IMR-90 (cell line): ENCODE measurements around the gene KCNH2. TPM values are rescaled to one million over a fixed set of nuclear protein-coding genes. Genes with fewer than 3 reads are reported as not detected.

Experiments used
- ATAC-seq: fragments of 200-7000 bp; cut with Tn5 transposase; 2 replicates; pipeline ENCODE4 v1.9.1; 2020; ENCODE audit warnings: low read depth, mild to moderate bottlenecking, moderate library complexity
- BruUV-seq: library from RNA; stranded (reverse); fragments of 400-500 nt; replicated peaks from 2 replicates; lab custom pipeline; 2021; lab: Mats Ljungman, UMichigan
- CTCF ChIA-PET: fragments of 300-600 bp; formaldehyde crosslinking; extraction: SDS; loops from one replicate; lab custom pipeline; 2021; ENCODE audit warnings: antibody characterized with exemption; lab: Yijun Ruan, JAX
- POLR2A ChIA-PET: fragments of 300-600 bp; sonication (Branson Sonifier 250); formaldehyde crosslinking; loops from one replicate; lab custom pipeline; 2022; ENCODE audit warnings: antibody characterized with exemption; ENCODE audit not compliant: unreplicated experiment; lab: Charles Lee
- DNase-seq: peaks from one replicate; pipeline ENCODE4 v3.0.0; 2013
- H2AFZ ChIP-seq: replicated peaks from 2 replicates; pipeline ENCODE3; 2013; ENCODE audit warnings: low read length, mild to moderate bottlenecking; ENCODE audit not compliant: poor library complexity
- H2AK5ac ChIP-seq: 2 replicates; pipeline ENCODE4 v1.6.1; 2013; ENCODE audit warnings: low read depth, low read length, inconsistent platforms
- H2AK9ac ChIP-seq: replicated peaks from 2 replicates; pipeline ENCODE3; 2013; ENCODE audit warnings: mild to moderate bottlenecking, low read depth, low read length, moderate library complexity; ENCODE audit not compliant: poor library complexity
- H2BK120ac ChIP-seq: 2 replicates; pipeline ENCODE4 v1.6.1; 2013; ENCODE audit warnings: low read depth, low read length, inconsistent platforms
- H2BK15ac ChIP-seq: 3 replicates; pipeline ENCODE4 v1.6.1; 2013; ENCODE audit warnings: low read depth, low read length, inconsistent platforms
- H2BK20ac ChIP-seq: 2 replicates; pipeline ENCODE4 v1.6.1; 2013; ENCODE audit warnings: low read depth, mild to moderate bottlenecking, inconsistent platforms, low read length, moderate library complexity
- H2BK5ac ChIP-seq: 2 replicates; pipeline ENCODE4 v1.6.1; 2013; ENCODE audit warnings: mild to moderate bottlenecking, low read depth, low read length, inconsistent platforms; ENCODE audit not compliant: poor library complexity, severe bottlenecking
- H3K14ac ChIP-seq: replicated peaks from 2 replicates; pipeline ENCODE4 v1.6.1; 2013; ENCODE audit warnings: low read depth, low read length, inconsistent platforms
- H3K18ac ChIP-seq: 2 replicates; pipeline ENCODE4 v1.6.1; 2013; ENCODE audit warnings: low read depth, low read length, control low read depth
- H3K23ac ChIP-seq: 2 replicates; pipeline ENCODE4 v1.6.1; 2013; ENCODE audit warnings: low read depth, low read length, inconsistent platforms
- H3K27ac ChIP-seq: 2 replicates; pipeline ENCODE4 v1.5.1; 2013; ENCODE audit warnings: mild to moderate bottlenecking, control low read depth, low read length; ENCODE audit not compliant: insufficient read depth
- H3K27me3 ChIP-seq: 2 replicates; pipeline ENCODE4 v1.6.1; 2013; ENCODE audit warnings: low read length; ENCODE audit not compliant: control insufficient read depth, insufficient read depth
- H3K36me3 ChIP-seq: 2 replicates; pipeline ENCODE4 v1.6.1; 2013; ENCODE audit warnings: low read length, mixed read lengths; ENCODE audit not compliant: control insufficient read depth, insufficient read depth
- H3K4ac ChIP-seq: 2 replicates; pipeline ENCODE4 v1.6.1; 2013; ENCODE audit warnings: low read depth, low read length, inconsistent platforms
- H3K4me1 ChIP-seq: 2 replicates; pipeline ENCODE4 v1.6.1; 2013; ENCODE audit warnings: low read length, mixed read lengths; ENCODE audit not compliant: control insufficient read depth, insufficient read depth
- H3K4me2 ChIP-seq: 2 replicates; pipeline ENCODE4 v1.6.1; 2013; ENCODE audit warnings: low read depth, mild to moderate bottlenecking, control low read depth, low read length, moderate library complexity
- H3K4me3 ChIP-seq: 2 replicates; pipeline ENCODE4 v1.5.1; 2013; ENCODE audit warnings: low read depth, mild to moderate bottlenecking, control low read depth, low read length, moderate library complexity; ENCODE audit not compliant: insufficient read depth
- H3K56ac ChIP-seq: 2 replicates; pipeline ENCODE4 v1.6.1; 2013; ENCODE audit warnings: low read length, inconsistent platforms; ENCODE audit not compliant: insufficient read depth; ENCODE audit errors: extremely low read depth
- H3K79me1 ChIP-seq, 2 experiments: 2 replicates each; pipeline ENCODE4 v1.6.1; 2013; ENCODE audit warnings: low read length in 2 of 2, inconsistent platforms in 1 of 2, low read depth in 1 of 2
- H3K9ac ChIP-seq: 2 replicates; pipeline ENCODE4 v1.6.1; 2013; ENCODE audit warnings: low read depth, low read length, control low read depth
- H3K9me1 ChIP-seq: 2 replicates; pipeline ENCODE4 v1.6.1; 2013; ENCODE audit warnings: low read length, inconsistent platforms; ENCODE audit not compliant: insufficient read depth
- H3K9me3 ChIP-seq: 2 replicates; pipeline ENCODE4 v1.6.1; 2013; ENCODE audit warnings: low read length; ENCODE audit not compliant: control insufficient read depth, insufficient read depth
- H4K20me1 ChIP-seq: 2 replicates; pipeline ENCODE4 v1.6.1; 2013; ENCODE audit warnings: low read length, inconsistent platforms; ENCODE audit not compliant: insufficient read depth
- H4K5ac ChIP-seq: 2 replicates; pipeline ENCODE4 v1.6.1; 2013; ENCODE audit warnings: mild to moderate bottlenecking, low read depth, low read length, control low read depth
- H4K8ac ChIP-seq, 2 experiments: 2 replicates each; pipeline ENCODE4 v1.6.1; 2013; ENCODE audit warnings: low read depth in 2 of 2, low read length in 2 of 2, control low read depth in 1 of 2, inconsistent platforms in 1 of 2
- H4K91ac ChIP-seq: 2 replicates; pipeline ENCODE4 v1.6.1; 2013; ENCODE audit warnings: low read depth, low read length, inconsistent platforms; ENCODE audit not compliant: insufficient read depth
- CEBPB ChIP-seq: IDR thresholded peaks from 2 replicates; pipeline ENCODE4 v1.6.1; 2012; ENCODE audit warnings: low read depth, low read length, improper control_type of control experiment
- FOS ChIP-seq: fragments of 150-350 bp; IDR thresholded peaks from 2 replicates; pipeline ENCODE4 v1.6.1; 2016; ENCODE audit warnings: low read depth, low read length
- MAZ ChIP-seq: IDR thresholded peaks from 2 replicates; pipeline ENCODE4 v1.6.1; 2012; ENCODE audit warnings: low read depth, mild to moderate bottlenecking, low read length, improper control_type of control experiment, moderate library complexity, borderline replicate concordance
- RAD21 ChIP-seq: IDR thresholded peaks from 2 replicates; pipeline ENCODE4 v1.6.1; 2012; ENCODE audit warnings: low read length, improper control_type of control experiment
- RFX5 ChIP-seq: IDR thresholded peaks from 2 replicates; pipeline ENCODE4 v1.8.0; 2012; ENCODE audit warnings: low read depth, mild to moderate bottlenecking, low read length, moderate library complexity
- WGBS, 2 experiments: methylation state at CpG; one replicate each; pipeline versions ENCODE4 v1.1.5 to v1.1.7; 2013; ENCODE audit warnings: missing lambda C conversion rate in 2 of 2; ENCODE audit not compliant: insufficient read length in 1 of 2; ENCODE audit errors: extremely low coverage in 2 of 2; 5-methylcytosine and 5-hydroxymethylcytosine counted together
- dilution Hi-C: fragments of 300-500 bp; cut with HindIII; formaldehyde crosslinking; loops from one replicate; pipeline ENCODE4 v1.14.3; 2018; ENCODE audit warnings: low sequenced_read_pairs; ENCODE audit not compliant: unreplicated experiment
- in situ Hi-C: fragments of 300-500 bp; cut with MboI; formaldehyde crosslinking; loops from 3 replicates; pipeline ENCODE4 v1.14.3; 2019; ENCODE audit warnings: low sequenced_read_pairs, inconsistent platforms, mixed read lengths
- intact Hi-C: fragments of 100-400 bp; cut with micrococcal nuclease; formaldehyde crosslinking; loops from 2 replicates; pipeline ENCODE4 v1.10.0; 2022
- polyA plus RNA-seq, 3 experiments: library from polyadenylated mRNA; depleted of rRNA; stranded (reverse); fragments of >200 nt; gene quantifications; 2 replicates each; pipeline ENCODE4 v1.2.3, GENCODE V29; 2012; ENCODE audit warnings: low replicate concordance in 1 of 3
- total RNA-seq: library from RNA; depleted of rRNA; stranded (reverse); fragments of >200 nt; gene quantifications from 2 replicates; pipeline ENCODE4 v1.2.3, GENCODE V29; 2012

Gene KCNH2
- total and polyA plus RNA-seq, 2 of the 4 experiments (the other 2 are of a cell fraction) = 0.90 to 2.1 TPM

DNA sequence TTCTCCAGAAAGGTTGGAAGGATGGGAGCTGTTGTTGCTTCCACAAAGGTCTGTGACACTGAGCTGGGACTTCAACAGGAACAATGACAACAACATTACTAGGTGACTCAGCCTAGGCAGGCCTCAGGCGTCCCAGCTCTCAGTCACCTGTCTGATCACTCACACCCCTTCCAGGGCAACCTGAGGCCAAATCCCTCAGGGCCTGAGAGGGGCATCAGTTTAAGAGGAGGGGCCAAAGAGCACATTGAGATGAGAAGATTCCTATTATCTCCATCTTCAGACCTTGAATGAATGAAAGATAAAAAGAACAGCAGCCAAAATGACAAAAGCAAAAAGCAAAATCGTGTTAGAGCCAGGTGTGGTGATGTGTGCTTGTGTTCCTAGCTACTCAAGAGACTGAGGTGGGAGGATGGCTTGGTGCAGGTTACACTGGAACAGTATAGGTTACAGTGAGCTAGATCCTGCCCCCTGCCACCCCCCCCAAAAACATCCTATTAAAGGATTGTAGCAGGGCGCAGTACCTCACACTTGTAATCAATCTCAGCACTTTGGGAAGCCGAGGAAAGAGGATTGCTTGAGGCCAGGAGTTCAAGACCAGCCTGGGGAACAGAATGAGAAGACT lies 46.4 kb upstream of the KCNH2 start, which contains the start of gene ATG9B:
Gene ATG9B, minus strand, starts transcription at position 60 of the 622 bp plus-strand sequence. CDS start 71 bp downstream, outside the sequence.
- in situ Hi-C loops (loop anchor here (5.0 kb wide), 1 partner anchor 88 kb away; no protein-coding TSS in a partner anchor), intact Hi-C loops (no loop called here), dilution Hi-C loops (no loop called here)
- POLR2A ChIA-PET = no interaction called here
- Histone ChIP-seq H4K91ac (no peak within 1 kb of the TSS), H2BK120ac (no peak within 1 kb of the TSS), H2BK20ac (no peak within 1 kb of the TSS), H3K4me1 (no peaks in the 10 kb centered on the region), H3K9ac (no peak within 1 kb of the TSS), H4K20me1 (no peaks in the 10 kb centered on the region), H4K5ac (no peak within 1 kb of the TSS), H3K79me1 (peaks cover 6 to 9% of the 10 kb centered on the region in 2 experiments; a peak in 3 of 4 replicates), H3K9me1 (no peaks in the 10 kb centered on the region), H3K23ac (no peak within 1 kb of the TSS), H3K18ac (no peak within 1 kb of the TSS), H2AFZ (no peak within 1 kb of the TSS), H2AK9ac (no peak within 1 kb of the TSS), H2AK5ac (no peak within 1 kb of the TSS), H3K4me3 (no peak within 1 kb of the TSS), H3K36me3 (no peaks in the 10 kb centered on the region), H3K9me3 (no peaks in the 10 kb centered on the region), H3K27ac (no peak within 1 kb of the TSS), H3K4ac (no peak within 1 kb of the TSS), H3K56ac (no peak within 1 kb of the TSS), H4K8ac (no peak within 1 kb of the TSS), H2BK15ac (no peak within 1 kb of the TSS), H3K4me2 (no peak within 1 kb of the TSS), H2BK5ac (no peak within 1 kb of the TSS), H3K27me3 (peaks cover 32% of the 10 kb centered on the region), H3K14ac (no peak within 1 kb of the TSS)
- CTCF ChIA-PET = no interaction called here
- no peak for TF ChIP-seq RAD21
- no peak for TF ChIP-seq MAZ
- no peak for TF ChIP-seq CEBPB
- no peak for TF ChIP-seq RFX5
- TF ChIP-seq FOS = no peak
- ATAC-seq = no peak
- no TSS peak for BruUV-seq
- no CpG with 5 or more reads among the region's 4 CpGs for WGBS, 2 experiments
- no peak for DNase-seq
